IPS-18c (cell line): ENCODE measurements around the gene PPY.
"Not testable (repeated sequence)": the region's sequence is repeated elsewhere in the genome, so short reads cannot be mapped to it uniquely, and the experiment has no call there.

ENCODE experiments used
- H3K4me3 ChIP-seq: 2 replicates; pipeline ENCODE4 v1.7.0; 2013; ENCODE audit warnings: low read depth, mild to moderate bottlenecking, low read length, moderate library complexity; ENCODE audit not compliant: insufficient read depth
- H3K9me3 ChIP-seq: one replicate; pipeline ENCODE4 v1.6.1; 2013; ENCODE audit warnings: mild to moderate bottlenecking, low read length, moderate library complexity; ENCODE audit not compliant: control insufficient read depth, insufficient read depth

Gene PPY

DNA sequence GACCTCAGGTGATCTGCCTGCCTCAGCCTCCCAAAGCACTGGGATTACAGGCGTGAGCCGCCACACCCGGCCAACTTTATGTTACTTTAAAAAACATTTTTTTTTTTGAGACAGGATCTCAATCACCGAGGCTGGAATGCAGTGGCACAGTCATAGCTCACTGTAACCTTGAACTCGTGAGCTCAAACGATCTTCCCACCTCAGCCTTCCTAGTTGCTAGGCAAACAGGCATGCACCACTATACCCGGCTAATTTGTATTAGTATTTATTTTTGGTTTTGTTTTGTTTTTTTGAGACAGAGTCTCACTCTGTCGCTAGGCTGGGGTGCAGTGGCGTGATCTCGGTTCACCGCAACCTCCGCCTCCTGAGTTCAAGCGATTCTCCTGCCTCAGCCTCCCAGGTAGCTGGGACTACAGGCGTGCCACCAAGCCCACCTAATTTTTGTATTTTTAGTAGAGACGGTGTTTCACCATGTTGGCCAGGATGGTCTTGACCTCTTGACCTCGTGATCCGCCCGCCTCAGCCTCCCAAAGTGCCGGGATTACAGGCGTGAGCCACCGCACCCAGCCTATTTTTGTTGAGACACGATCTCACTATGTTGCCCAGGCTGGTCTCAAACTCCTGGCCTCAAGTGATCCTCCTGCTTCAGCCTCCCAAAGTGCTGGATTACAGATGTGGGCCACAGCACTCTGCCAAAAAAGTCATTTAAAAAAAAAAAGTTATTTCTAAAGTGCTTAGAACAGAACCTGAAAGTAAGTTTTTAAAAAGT lies 30.4 kb upstream of the PPY start:
- not testable (repeated sequence) for H3K4me3 ChIP-seq, H3K9me3 ChIP-seq

DNA sequence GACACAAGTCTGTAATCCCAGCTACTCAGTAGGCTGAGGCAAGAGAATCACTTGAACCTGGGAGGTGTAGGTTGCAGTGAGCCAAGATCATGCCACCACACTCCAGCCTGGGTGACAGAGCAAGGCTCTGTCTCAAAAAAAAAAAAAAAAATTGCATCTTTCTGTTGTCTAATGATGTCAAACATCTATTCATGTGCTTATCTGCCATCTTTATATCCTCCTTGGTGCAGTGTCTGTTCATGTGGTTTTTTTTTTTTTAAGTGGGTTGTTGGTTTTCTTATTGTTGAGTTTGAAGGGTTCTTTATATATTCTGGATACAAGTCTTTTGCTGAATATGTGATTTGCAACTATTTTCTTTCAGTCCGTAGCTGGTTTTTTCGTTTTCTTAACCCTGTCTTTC lies 29.2 kb upstream of the PPY start:
- H3K4me3 ChIP-seq, result not testable (repeated sequence)

DNA sequence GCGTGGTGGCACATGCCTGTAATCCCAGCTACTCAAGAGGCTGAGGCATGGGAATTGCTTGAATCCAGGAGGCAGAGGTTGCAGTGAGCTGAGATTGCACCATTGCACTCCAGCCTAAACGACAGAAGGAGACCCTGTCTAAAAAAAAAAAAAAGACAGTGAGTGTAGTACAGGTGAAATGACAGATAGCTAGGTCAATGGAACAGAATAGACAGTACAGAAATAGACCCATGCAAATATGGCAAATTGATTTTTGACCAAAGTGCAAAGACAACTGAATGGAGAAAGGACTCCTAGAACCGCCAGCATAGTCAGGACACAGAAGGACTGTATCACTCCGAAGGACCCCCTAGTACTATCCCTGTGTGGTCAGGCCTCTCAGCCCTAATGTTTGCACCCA lies 28.1 kb upstream of the PPY start:
- Histone ChIP-seq H3K4me3 (no peak overlapping the region), H3K9me3 (no peaks in the 10 kb centered on the region)

More for the DNA sequence above, 29.2 kb upstream of the PPY start:
- H3K9me3 ChIP-seq, result not testable (repeated sequence)

DNA sequence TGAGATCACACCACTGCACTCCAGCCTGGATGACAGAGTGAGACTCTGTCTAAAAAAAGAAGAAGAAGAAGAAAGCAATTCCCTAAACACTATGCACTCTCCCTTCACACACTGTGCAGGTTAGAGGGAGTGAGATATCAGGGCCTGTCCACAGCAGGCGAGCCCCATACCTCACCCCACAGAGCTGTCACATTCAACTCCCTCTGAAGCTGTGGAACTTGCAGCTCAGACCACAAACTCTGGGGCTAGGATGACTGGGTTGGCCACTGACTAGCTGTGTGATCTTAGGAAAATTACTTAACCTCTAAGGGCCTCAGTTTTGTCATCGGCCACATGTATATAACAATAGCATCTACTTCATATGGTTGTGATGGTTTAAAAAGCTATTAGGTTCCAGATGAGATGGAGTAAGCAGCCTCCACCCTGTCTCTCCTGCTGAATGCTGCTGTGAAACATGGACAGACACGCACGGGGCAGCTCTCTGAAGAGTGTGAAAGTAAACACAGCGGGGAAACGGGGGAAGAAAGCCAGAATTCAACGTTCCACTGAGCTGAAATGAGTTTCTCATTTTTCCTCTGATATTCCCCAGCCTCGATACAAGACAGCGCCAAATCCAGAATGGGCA lies 25.1 kb upstream of the PPY start:
- Histone ChIP-seq H3K4me3 (no peak overlapping the region), H3K9me3 (no peaks in the 10 kb centered on the region)

DNA sequence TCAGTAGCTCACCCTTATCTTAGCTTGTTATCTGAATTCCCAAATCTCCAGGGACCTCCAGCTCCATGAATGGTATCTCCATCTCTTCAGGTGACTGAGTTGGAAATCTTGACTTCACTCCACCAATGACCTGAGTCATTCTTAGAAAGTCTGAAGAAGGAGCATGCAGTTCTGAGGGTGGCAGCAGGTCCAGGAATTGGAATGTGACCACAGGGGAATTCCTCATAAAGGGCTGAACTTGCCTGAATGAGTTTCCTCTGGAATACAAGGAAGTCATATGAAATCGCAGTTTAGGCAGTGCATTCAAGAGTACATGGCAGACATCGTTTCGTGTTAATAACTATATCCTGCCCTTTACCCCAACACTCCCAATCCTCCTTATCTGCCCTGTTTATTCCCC lies 24.0 kb upstream of the PPY start:
- Histone ChIP-seq H3K9me3 (no peaks in the 10 kb centered on the region), H3K4me3 (no peak overlapping the region)

DNA sequence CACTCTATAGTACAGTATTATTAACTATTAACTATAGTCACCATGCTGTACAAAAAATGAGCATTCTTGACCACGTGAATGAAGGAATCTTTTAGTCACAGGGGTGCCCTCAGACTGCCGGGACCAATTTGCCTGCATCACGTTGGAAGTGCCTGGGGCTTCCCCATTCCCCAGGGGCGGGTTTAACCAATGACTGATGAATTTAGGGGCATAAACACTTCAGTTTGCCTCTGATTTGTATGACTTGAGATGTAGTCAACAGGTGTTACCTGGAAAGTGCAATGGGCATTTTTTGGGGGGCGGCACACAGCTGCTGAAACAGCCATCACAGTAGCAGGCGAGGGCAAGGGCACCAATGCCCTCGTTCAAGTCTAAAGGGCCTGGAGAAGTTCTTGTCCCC lies 20.2 kb upstream of the PPY start:
- H3K9me3 ChIP-seq, result no peaks in the 10 kb centered on the region
- H3K4me3 ChIP-seq, result no peak overlapping the region

DNA sequence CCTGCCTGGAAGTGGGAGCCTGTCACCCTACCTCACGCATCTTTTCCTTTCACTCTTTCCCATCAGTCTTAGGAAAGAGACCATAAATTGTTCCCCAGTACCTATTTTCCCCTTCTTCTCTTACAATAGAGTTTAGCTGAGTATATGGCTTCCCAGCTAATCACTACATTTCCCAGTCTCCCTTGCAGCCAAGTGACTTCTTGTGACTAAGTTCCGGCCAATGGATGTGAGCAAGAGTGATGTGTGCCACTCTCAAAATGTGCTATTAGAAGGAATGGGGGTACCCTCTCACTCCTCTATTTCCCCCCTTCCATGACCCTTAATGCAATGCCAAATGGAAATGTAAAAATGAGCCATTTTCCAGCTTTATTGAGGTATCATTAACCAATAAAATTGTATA lies 19.7 kb upstream of the PPY start:
- Histone ChIP-seq H3K9me3 (no peaks in the 10 kb centered on the region), H3K4me3 (no peak overlapping the region)

DNA sequence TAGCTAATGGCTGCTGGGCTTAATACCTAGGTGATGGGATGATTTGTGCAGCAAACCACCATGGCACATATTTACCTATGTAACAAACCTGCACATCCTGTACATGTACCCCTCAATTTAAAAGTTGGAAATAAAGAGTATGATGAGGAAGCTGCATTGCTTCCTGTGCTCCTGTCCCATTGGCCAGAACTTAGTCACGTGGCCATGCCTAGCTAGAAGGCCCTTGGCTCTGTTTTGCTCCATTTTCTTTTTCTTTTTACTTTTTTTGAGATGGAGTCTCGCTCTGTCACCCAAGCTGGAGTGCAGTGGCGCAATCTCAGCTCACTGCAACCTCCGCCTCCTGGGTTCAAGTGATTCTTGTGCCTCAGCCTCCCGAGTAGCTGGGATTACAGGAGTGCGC lies 19.0 kb upstream of the PPY start:
- not testable (repeated sequence) for H3K9me3 ChIP-seq, H3K4me3 ChIP-seq

DNA sequence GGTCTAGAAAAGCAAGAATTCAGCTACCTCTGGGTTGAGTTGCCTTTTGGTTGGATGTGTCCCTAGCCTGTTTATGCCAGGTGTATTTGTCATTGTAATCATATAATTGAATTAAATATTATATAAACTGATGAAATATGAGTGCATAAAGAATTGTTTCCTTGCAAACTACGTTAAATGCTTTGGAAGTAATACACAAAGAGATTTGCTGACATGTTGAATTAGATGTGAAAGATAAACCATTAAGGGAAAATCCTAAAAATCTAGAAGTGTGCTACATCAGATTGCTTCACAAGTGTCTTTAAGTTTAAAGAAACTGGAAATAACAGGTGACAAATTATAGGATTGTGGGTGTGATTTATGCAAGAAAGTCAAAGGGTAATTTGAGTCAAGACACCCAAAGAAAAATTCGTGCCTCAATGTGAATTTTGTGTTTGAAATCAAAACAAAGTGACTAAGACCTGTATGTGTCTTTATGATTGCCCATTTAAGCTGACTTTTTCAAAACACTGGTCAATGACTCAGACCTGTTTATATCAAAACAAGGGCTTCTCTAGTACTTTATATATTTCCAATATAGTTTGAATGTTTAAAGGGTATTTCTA lies 16.6 kb upstream of the PPY start:
- Histone ChIP-seq H3K9me3 (no peaks in the 10 kb centered on the region), H3K4me3 (no peak overlapping the region)

DNA sequence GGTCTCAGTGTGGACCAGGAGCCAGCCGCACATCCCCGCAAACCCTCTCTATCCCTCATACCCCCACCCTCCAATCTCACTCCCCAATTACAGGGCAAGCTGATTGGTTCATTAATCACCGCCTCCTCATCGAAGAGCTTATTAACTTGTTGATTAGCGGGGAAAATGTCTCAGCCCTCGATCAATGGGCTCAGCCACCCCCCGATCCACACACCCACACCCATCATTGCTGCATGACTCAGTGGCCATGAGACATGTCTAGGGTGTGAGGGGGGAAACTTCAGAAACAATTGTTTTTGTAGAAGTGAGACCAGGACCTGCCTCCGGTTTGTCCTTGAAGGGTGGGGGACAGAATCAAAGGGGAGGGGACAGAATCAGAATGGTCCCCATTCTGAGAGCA lies 13.9 kb upstream of the PPY start:
- H3K9me3 ChIP-seq, result no peaks in the 10 kb centered on the region
- no peak overlapping the region for H3K4me3 ChIP-seq

DNA sequence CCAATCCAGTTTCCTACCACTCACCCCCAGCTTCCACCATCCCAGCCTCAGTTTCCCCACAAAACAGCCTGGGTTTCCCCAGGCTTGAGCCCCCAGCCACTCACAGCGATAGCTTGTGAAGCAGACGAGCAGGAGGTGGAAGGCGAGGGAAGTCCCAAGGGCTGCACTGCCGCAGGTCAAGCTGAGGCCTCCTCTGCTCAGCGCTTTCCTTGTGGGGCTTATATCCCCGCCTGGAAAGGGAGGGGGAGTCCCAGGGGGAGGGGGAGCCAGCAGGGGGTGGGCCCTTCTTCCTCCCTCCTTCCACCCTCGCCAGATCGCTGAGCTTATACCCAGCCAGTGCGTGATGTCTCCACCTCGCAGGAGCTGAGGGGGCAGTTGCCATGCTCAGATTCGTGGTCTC lies 11.5 kb upstream of the PPY start, which contains the start of gene PYY:
PYY (minus strand) TSS at position 195 of the 400 bp plus-strand sequence. CDS start 457 bp downstream, outside the sequence.
- H3K4me3 ChIP-seq, result peak within 1 kb of the TSS; percentile 78
- H3K9me3 ChIP-seq, result no peaks in the 10 kb centered on the region

DNA sequence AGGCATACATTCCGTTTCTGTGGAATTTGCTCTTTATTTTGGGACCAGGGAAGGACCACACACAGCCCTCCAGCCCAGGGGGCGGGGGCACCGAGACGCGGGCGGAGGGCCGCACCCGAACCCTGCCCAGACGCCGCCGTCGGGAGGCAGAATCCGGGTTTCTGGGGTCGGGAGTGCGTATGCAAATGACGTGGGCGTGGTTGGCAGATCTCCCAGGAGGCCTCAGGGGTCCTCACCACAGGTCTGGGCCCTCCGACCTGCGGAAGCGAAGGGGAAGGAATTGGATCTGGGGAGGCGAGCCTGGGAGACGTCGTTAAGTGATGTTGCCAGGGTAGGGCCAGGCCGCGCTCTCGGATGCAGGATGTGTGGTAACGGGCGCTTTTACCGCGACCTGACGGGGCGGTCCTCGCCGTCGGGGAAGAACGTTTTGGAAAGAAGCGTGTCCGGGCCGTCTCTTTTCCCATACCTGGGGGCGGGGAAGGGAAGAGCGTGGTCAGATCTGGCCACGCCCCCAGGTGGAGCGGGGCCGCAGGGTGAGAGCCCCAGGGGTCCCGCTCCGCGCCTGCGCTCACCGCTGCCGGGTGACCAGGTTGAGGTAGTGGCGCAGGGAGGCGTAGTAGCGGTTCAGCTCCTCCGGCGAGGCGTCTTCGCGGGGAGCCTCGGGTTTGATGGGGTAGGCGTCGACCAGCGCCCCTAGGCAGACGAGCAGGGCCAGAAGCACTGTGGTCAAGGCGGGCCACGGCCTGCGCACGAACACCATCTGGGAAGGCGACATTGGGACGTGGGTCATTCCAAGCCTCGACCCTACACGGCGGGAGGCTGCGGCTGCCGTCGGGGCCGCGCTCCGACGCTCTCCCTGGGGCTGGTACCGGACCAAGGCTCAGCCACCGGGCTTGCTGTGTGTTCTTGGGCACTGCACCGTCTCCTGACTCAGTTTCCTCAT lies 10.7 kb upstream of the PPY start:
- Histone ChIP-seq H3K4me3 (peak overlapping the region; percentile 78), H3K9me3 (no peaks in the 10 kb centered on the region)

DNA sequence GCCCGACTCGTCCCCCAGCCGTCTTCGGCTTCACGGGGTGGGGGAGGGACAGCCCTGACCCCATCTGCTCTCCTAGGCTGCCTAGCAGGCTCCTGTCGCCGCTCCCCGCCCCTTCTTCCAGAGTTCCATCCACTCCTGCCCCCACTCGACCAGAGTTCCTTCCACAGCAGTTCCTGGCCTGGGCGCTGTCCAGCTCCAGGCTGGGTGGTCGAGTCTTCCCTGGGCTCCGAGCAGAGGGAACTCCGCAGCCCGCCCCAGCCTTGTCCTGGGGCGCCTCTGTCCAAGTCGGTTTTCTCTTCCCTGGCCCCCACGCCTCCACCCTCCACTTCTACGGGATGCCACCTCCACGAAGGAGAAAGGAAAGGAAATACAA lies 10.1 kb upstream of the PPY start:
- H3K4me3 ChIP-seq, result peak overlapping the region; percentile 78
- H3K9me3 ChIP-seq, result no peaks in the 10 kb centered on the region

DNA sequence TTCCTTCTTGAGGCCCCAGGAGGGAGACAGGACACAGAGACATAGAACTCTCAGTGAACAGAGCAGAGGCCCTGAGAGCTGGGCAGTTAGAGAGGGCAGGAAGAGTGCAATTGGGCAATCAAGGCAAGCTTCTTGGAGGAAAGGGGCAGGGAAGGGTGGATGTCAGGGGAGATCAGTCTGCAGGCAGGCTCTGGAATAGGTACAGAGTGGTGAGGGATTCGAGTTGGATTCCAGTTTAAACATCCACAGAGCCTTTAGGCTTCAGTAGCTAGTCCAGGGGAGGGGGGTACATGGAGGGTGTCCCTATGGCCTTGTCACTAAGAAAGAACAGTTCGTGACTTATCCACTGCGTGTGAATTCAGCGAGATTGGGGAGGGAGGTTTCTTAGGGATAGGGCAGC lies 9.5 kb upstream of the PPY start:
- no peaks in the 10 kb centered on the region for H3K9me3 ChIP-seq
- H3K4me3 ChIP-seq, result peak overlapping the region; percentile 78

DNA sequence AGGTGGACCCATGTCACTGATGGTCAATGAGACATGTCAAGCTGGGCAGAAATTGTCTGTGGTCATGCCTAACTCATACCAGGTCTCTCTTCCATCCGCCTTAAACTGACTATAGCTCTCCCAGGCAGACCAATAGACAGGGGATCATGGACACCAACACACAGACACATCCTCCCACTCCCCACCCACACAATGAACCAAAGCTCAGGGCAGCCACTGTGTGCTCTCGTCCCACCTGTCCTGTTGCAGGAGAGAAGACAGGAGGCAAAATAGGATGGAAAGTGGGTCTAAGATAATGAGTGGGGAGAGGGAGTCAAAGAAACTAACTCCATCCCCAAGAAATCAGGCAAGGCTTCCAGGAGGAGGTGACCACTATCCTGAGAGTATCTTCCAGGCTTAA lies 8.3 kb upstream of the PPY start:
- Histone ChIP-seq H3K9me3 (no peaks in the 10 kb centered on the region), H3K4me3 (no peak overlapping the region)

DNA sequence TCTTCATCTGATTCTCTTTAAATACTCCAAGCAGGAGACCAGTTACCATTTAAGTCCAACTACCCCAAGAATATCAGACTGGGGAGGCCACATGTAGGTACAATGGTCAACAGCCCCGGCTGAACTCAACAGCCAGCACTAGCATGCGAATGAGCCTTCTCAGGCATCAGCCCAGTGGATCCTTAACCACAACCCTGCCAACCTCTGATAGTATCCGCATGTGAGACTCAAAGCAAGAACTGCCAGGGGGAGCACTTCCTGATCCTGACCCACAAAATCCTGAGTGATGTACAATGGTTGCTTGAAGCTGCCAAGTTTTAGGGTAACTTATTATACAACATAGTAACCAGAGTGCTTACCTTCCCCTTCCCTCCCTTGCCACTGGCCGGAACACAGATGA lies 7.5 kb upstream of the PPY start:
- Histone ChIP-seq H3K4me3 (no peak overlapping the region), H3K9me3 (no peaks in the 10 kb centered on the region)

DNA sequence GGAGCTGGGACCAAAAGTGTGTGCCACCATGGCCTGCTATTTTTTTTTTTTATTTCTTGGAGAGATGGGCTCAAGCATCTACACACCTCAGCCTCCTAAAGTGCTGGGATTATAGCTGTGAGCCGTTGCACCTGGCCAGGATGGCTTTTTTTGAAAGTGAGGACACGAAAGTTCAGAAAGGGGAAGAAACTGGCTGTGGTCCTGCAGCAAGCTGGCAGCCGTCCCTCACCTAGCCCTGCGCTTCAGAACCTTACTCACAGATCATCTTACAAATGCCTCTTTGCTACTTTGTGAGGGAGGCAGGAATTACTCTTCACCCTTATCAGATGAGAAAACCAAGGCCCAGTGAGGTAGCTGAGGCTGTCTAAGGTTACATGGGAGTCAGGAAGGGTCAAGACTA lies 4.5 kb upstream of the PPY start:
- Histone ChIP-seq H3K9me3 (no peaks in the 10 kb centered on the region), H3K4me3 (no peak overlapping the region)
